ENCODE data around the gene EXD3. TPM values are rescaled to one million over a fixed set of nuclear protein-coding genes. Genes with fewer than 3 reads are reported as not detected.

EXD3 gene
- total and polyA plus RNA-seq, 2 of the 13 experiments (the other 11 are each of a cell fraction or from before 2014, with no cell fraction given): 2.7 to 4.8 TPM

DNA sequence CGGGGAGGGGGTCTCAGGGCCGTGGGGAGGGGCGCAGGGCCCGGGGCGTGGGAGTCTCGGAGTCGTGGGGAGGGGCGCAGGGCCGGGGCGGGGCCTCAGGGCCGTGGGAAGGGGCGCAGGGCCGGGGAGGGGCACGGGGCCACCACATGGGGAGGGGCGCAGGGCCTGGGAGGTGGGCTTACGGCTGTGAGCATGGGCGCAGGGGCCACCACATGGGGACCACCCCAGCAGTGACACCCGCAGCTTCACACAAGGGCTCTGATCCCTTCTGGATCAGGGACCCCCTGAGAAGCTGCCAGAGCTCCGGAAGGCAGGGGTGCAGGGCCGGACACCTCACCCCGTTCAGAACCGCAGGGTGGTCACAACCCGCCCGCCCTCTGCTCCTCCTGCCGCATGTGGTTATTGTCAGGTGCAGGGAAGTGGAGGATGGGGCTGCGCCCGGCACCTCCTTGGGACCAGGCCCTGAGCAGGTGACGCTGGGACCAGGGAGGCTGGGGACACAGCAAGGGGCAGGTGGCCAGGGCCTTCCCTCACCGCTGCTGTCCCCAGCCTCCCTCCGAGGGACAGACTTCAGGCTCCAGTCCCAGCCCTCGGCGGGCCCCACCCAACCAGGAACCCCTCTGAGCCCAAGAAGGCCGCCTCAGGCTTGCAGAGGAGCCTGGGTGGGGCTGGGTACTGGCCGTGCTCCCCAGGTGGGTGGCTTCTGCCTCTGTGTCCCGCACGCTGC is 53.7 kb downstream of the EXD3 start:
- Histone ChIP-seq H3K27ac (ENCODE audit: extremely low read length, insufficient read depth, low read length) (no peak overlapping the region), H3K27me3 (ENCODE audit: control insufficient read depth in 1 of 2, insufficient read depth in 2 of 2, low read length in 2 of 2) (peaks cover 3 to 7% of the 10 kb centered on the region in 2 experiments; a peak in 2 of 5 replicates), H3K36me3 (replicated peaks in 1 of 2; ENCODE audit: control insufficient read depth in 1 of 2, insufficient read depth in 2 of 2, low read length in 2 of 2) (no peaks in the 10 kb centered on the region), H3K79me2 (ENCODE audit: insufficient read depth, low read length) (no peaks in the 10 kb centered on the region), H3K4me1 (ENCODE audit: insufficient read depth, low read length) (peaks cover 8% of the 10 kb centered on the region; the same call in 1 of the 2 replicates), H2AFZ (ENCODE audit: low read length) (no peak overlapping the region), H3K9ac (ENCODE audit: insufficient read depth, low read depth, low read length) (no peak overlapping the region), H3K4me3 (replicated peaks in 1 of 3; ENCODE audit: insufficient read depth in 1 of 3, low read depth in 2 of 3, low read length in 3 of 3) (no peak overlapping the region), H3K9me3 (ENCODE audit: low read length) (no peaks in the 10 kb centered on the region), H3K4me2 (ENCODE audit: low read depth, low read length) (no peak overlapping the region), H4K20me1 (ENCODE audit: insufficient read depth, low read length) (no peaks in the 10 kb centered on the region)
- FAIRE-seq: no peak
- no TSS peak for BruUV-seq (replicated peaks)
- ChIA-PET POLR2A (no interaction called here), CTCF (ENCODE audit: low intra/inter-chr PET ratio, low total read pairs) (no interaction called here)
- in situ Hi-C loops (cut with HindIII; ENCODE audit: extremely low pct_ligation_motif_present, low pct_unique_long_range_greater_than_20kb) (no loop called here), intact Hi-C loops (cut with micrococcal nuclease; ENCODE audit: unreplicated experiment) (no loop called here)
- TF ChIP-seq FOXK2 (IDR thresholded peaks at IDR 0.05) (no peak), ZKSCAN5 (CRISPR knock-in tag; IDR thresholded peaks at IDR 0.05) (no peak)
- 77% methylated on average over 21 of the region's 36 CpGs for WGBS (ENCODE audit: low lambda C conversion rate)
- no peak for DNase-seq (ENCODE audit: low spot score)
- ATAC-seq: no peak; the same call in 2 of the 3 replicates

DNA sequence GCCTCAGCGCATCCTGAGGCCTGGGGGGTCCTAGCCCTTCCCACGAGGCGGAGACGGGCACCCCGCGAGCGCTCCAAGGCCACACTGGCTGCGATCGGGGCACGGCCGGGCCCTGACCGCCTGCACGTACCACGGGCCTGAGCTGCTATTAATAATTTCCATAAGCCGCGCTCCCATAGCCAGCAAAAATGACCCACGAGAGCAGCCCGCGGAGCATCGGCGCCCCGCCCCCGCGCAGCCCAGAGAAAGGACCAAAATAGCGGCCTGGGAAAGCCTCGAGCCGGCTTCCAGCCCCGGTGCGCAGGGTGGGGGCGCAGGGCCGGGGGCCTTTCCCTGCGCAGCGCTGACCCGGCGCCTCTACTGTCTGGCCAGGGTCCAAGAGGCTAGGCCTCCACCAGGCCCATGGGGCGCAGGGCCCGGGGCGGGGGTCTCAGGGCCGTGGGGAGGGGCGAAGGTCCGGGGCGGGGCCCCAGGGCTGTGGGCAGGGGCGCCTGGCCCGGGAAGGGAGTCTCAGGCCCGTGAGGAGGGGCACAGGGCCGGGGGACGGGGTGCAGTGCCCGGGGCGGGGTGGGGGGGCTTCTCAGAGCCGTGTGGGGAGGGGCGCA is 54.4 kb downstream of the EXD3 start:
- WGBS (ENCODE audit: low lambda C conversion rate): 64% methylated on average over 25 of the region's 51 CpGs

More for the DNA sequence above, 54.4 kb downstream of the EXD3 start:
- intact Hi-C loops (cut with micrococcal nuclease; ENCODE audit: unreplicated experiment): no loop called here
- no peak for DNase-seq (ENCODE audit: low spot score)
- CTCF ChIA-PET (ENCODE audit: low intra/inter-chr PET ratio, low total read pairs): no interaction called here
- Histone ChIP-seq H4K20me1 (ENCODE audit: insufficient read depth, low read length) (no peaks in the 10 kb centered on the region), H3K9ac (ENCODE audit: insufficient read depth, low read depth, low read length) (no peak overlapping the region), H3K27me3 (ENCODE audit: control insufficient read depth in 1 of 2, insufficient read depth in 2 of 2, low read length in 2 of 2) (peaks cover 3 to 7% of the 10 kb centered on the region in 2 experiments; a peak in 2 of 5 replicates), H3K36me3 (replicated peaks in 1 of 2; ENCODE audit: control insufficient read depth in 1 of 2, insufficient read depth in 2 of 2, low read length in 2 of 2) (no peaks in the 10 kb centered on the region), H3K79me2 (ENCODE audit: insufficient read depth, low read length) (no peaks in the 10 kb centered on the region), H3K27ac (ENCODE audit: extremely low read length, insufficient read depth, low read length) (no peak overlapping the region), H2AFZ (ENCODE audit: low read length) (no peak overlapping the region), H3K4me3 (replicated peaks in 1 of 3; ENCODE audit: insufficient read depth in 1 of 3, low read depth in 2 of 3, low read length in 3 of 3) (no peak overlapping the region), H3K4me2 (ENCODE audit: low read depth, low read length) (no peak overlapping the region), H3K9me3 (ENCODE audit: low read length) (no peaks in the 10 kb centered on the region), H3K4me1 (ENCODE audit: insufficient read depth, low read length) (peaks cover 8% of the 10 kb centered on the region; the same call in 1 of the 2 replicates)
- in situ Hi-C loops (cut with HindIII; ENCODE audit: extremely low pct_ligation_motif_present, low pct_unique_long_range_greater_than_20kb): no loop called here
- no peak for ATAC-seq
- POLR2A ChIA-PET: no interaction called here
- TF ChIP-seq, protein P1, sequence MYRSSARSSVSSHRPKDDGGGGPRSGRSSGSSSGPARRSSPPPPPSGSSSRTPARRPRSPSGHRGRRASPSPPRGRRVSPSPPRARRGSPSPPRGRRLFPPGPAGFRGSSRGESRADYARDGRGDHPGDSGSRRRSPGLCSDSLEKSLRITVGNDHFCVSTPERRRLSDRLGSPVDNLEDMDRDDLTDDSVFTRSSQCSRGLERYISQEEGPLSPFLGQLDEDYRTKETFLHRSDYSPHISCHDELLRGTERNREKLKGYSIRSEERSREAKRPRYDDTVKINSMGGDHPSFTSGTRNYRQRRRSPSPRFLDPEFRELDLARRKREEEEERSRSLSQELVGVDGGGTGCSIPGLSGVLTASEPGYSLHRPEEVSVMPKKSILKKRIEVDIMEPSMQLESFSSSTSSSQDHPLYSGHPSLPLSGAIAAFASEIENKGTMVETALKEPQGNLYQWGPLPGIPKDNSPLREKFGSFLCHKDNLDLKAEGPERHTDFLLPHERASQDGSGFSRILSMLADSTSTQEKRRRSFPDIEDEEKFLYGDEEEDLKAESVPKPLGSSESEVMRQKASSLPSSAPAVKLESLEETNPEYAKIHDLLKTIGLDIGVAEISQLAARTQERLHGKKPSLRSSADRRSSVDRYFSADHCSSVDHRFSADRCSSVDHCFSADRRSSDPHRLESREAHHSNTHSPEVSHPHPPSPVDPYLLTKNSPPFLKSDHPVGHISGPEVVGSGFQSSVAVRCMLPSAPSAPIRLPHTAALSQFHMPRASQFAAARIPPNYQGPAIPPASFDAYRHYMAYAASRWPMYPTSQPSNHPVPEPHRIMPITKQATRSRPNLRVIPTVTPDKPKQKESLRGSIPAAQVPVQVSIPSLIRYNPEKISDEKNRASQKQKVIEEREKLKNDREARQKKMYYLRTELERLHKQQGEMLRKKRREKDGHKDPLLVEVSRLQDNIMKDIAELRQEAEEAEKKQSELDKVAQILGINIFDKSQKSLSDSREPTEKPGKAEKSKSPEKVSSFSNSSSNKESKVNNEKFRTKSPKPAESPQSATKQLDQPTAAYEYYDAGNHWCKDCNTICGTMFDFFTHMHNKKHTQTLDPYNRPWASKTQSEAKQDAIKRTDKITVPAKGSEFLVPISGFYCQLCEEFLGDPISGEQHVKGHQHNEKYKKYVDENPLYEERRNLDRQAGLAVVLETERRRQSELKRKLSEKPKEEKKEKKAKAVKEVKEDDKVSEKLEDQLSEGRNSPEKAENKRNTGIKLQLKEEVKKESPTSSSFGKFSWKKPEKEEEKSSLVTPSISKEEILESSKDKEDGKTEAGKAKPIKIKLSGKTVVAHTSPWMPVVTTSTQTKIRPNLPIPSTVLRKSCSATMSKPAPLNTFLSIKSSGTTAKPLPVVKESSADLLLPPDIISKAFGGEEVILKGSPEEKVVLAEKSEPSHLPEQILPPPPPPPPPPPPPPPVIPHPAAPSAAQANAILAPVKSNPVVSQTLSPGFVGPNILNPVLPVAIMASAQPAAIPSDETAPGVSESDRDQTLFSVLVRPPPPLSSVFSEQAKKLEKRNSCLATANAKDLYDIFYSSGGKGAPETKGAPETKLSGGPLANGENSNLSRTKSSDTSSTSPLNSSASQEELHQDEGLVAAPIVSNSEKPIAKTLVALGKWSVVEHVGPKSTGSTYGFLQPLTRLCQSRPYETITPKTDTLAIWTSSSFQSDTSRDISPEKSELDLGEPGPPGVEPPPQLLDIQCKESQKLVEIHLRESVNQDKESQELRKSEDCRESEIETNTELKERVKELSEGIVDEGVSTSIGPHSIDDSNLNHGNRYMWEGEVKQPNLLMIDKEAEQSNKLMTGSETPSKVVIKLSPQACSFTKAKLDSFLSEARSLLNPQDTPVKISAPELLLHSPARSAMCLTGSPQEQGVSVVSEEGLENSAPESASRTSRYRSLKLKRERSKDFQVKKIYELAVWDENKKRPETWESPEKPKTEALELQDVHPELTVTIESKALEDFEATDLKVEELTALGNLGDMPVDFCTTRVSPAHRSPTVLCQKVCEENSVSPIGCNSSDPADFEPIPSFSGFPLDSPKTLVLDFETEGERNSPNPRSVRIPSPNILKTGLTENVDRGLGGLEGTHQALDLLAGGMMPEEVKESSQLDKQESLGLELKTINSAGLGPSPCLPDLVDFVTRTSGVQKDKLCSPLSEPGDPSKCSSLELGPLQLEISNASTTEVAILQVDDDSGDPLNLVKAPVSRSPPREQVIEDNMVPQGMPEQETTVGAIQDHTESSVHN (CRISPR knock-in tag; IDR thresholded peaks at IDR 0.05): no peak
- no peak for TF ChIP-seq EED (CRISPR knock-in tag; IDR thresholded peaks at IDR 0.05)
- TF ChIP-seq, protein P2, sequence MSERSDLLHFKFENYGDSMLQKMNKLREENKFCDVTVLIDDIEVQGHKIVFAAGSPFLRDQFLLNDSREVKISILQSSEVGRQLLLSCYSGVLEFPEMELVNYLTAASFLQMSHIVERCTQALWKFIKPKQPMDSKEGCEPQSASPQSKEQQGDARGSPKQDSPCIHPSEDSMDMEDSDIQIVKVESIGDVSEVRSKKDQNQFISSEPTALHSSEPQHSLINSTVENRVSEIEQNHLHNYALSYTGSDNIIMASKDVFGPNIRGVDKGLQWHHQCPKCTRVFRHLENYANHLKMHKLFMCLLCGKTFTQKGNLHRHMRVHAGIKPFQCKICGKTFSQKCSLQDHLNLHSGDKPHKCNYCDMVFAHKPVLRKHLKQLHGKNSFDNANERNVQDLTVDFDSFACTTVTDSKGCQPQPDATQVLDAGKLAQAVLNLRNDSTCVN (CRISPR knock-in tag; IDR thresholded peaks at IDR 0.05; ENCODE audit: borderline replicate concordance): no peak
- no TSS peak for BruUV-seq (replicated peaks)
- FAIRE-seq: no peak
